ES-I3 (cell line): Measurements from ENCODE around the gene P2RY12.

Source experiments
- H3K36me3 ChIP-seq: 2 replicates; pipeline ENCODE4 v1.6.1; 2013; ENCODE audit warnings: mild to moderate bottlenecking, low read length, control low read depth, moderate library complexity; ENCODE audit not compliant: insufficient read depth
- H3K4me1 ChIP-seq: 2 replicates; pipeline ENCODE4 v1.6.1; 2013; ENCODE audit warnings: mild to moderate bottlenecking, control low read depth, low read length; ENCODE audit not compliant: insufficient read depth
- H3K9ac ChIP-seq: 2 replicates; pipeline ENCODE4 v1.6.1; 2013; ENCODE audit warnings: low read depth, mild to moderate bottlenecking, low read length, moderate library complexity
- H3K9me3 ChIP-seq: 2 replicates; pipeline ENCODE4 v1.6.1; 2013; ENCODE audit warnings: mild to moderate bottlenecking, low read length, moderate library complexity; ENCODE audit not compliant: control insufficient read depth, insufficient read depth

Gene P2RY12

DNA sequence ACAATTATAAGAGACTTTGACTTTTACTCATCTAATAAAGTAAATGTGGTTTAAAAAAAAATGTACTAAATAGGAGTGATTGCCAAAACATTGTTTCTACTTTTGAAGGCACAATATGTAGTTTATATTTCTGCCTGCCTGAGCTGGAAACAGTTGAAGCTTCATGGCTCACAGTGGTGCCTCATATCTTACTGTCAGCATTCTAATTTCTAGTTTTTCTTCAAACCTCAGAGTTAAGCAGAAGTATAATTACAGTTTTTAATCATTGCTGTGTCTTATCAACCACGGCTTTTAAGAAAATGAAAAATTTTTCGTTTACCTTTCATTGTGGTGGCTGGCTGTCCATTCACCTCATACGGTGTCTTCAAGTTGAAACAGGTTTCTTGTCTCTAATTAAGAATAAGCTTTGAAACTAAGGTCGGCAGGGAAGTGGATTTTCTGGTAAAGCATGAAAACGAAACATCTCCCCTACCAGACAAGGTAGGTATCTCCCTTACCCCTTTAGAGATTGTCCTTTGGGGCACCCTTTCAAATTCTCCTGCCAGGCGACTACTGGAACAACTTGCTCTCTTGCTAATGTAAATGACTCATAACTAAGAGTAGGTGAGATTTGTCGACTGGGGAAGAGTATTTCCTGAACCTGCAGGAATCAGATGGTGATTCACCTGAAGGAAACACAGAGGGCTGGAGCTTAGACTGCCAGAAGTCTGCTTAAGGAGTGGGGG lies 68.1 kb downstream of the P2RY12 start, which contains the start of gene GPR87:
TSS of gene GPR87 (minus strand) at position 554 of the 725 bp plus-strand sequence. CDS start 16,720 bp downstream, outside the sequence.
- H3K9ac ChIP-seq: no peak within 1 kb of the TSS

DNA sequence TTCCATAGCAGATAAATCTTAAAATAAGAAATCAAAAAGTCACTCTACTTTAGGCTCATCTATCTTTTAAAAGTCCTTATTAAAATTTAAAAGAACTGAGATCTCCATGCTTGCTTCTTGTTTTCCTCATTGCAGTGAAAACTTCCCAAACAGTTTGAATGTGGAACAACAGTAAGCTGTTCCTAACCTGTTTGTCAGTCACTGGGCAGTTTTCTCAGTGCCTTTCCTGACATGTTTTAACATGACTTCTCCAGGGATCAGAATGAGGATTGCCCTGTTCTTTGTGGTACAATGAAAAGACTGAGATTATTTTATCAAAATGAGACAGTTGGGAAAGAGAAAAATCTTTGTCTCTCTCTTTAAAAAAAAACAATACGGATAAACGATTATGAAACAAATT lies 68.7 kb downstream of the P2RY12 start:
- Histone ChIP-seq H3K4me1 (peaks cover 11% of the 10 kb centered on the region), H3K36me3 (no peaks in the 10 kb centered on the region), H3K9me3 (no peaks in the 10 kb centered on the region), H3K9ac (no peak overlapping the region)

More for the DNA sequence above, 68.1 kb downstream of the P2RY12 start, which contains the start of gene GPR87:
- Histone ChIP-seq H3K4me1 (peaks cover 11% of the 10 kb centered on the region), H3K36me3 (no peaks in the 10 kb centered on the region), H3K9me3 (no peaks in the 10 kb centered on the region)

DNA sequence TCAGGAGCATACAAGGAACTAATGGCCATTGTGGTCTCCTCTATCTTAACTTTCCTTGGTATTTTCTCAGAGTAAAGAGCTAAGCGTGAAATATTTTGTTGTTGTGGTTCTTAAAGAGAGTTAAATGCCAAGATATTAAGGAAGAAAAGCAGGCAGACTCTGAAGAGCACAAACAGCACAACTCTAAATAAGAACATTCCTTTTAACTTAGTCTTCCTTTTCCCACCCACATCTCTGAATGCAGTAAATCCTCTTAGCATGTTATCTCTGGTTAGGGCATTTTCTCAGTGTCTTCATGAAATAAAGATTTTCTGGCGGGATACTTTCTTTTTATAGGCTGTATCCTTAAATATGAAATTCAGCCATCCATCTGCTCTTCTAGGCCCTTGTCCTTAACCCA lies 69.4 kb downstream of the P2RY12 start:
- H3K36me3 ChIP-seq: no peaks in the 10 kb centered on the region
- no peak overlapping the region for H3K9ac ChIP-seq
- H3K9me3 ChIP-seq: no peaks in the 10 kb centered on the region
- H3K4me1 ChIP-seq: peaks cover 11% of the 10 kb centered on the region

DNA sequence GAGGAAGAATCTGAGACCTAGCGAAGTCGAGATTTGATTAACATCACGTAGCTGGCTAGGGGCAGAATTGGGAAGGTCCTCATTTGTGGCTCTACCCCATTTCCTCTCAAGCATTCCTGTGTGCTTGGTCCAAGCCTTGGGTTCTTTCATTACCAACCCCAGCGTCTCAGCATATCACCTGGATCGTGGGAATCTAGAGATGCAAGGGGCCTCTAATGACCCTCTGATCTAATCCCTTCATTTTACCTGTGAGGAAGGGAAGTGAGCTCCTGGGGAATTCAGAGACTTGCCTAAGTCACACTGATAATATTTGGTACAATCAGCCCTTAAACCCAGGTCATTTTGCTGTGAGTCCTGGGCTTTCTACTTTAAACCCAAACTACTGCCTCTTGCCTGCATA lies 70.0 kb downstream of the P2RY12 start:
- Histone ChIP-seq H3K4me1 (peaks cover 11% of the 10 kb centered on the region), H3K9ac (no peak overlapping the region), H3K36me3 (no peaks in the 10 kb centered on the region), H3K9me3 (no peaks in the 10 kb centered on the region)

DNA sequence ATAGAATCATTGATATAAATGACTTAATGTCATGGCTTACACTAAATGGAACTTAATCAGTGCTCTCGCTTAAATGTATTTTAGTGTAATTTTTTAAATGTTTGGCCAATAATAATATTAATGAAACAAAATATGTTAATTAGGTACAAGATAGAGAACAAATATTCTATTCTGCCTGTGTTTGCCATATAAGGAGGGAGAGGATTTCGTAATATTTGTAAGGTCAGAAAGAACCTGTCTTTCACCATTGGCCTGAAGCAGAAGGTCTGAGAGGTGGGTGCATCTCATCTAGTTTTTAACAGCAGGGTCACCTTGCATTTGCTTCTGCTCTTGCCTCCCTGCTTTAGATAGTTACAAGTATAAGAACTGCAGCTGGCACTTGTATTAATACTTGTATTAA lies 70.4 kb downstream of the P2RY12 start:
- Histone ChIP-seq H3K4me1 (peaks cover 11% of the 10 kb centered on the region), H3K9ac (no peak overlapping the region), H3K36me3 (no peaks in the 10 kb centered on the region), H3K9me3 (no peaks in the 10 kb centered on the region)

DNA sequence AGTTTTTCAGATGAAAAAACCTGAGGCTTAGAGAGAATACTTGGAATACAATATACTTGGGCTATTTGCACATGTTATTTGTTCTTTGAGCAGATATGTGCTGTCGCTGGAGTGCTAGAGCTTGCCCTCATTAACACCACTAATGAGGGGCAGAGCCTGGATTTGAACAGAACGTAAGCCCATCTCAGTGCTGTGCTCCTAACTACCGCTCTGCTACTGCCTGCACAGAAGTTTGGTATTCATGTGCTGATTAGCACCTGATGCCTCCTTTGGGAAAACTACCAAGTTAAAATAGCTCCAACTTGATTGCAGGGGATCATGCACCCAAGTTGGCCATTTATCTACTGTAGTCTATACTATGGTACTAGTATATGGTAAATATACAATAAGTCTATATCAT lies 71.6 kb downstream of the P2RY12 start:
- Histone ChIP-seq H3K4me1 (peaks cover 11% of the 10 kb centered on the region), H3K9ac (no peak overlapping the region), H3K36me3 (no peaks in the 10 kb centered on the region), H3K9me3 (no peaks in the 10 kb centered on the region)

DNA sequence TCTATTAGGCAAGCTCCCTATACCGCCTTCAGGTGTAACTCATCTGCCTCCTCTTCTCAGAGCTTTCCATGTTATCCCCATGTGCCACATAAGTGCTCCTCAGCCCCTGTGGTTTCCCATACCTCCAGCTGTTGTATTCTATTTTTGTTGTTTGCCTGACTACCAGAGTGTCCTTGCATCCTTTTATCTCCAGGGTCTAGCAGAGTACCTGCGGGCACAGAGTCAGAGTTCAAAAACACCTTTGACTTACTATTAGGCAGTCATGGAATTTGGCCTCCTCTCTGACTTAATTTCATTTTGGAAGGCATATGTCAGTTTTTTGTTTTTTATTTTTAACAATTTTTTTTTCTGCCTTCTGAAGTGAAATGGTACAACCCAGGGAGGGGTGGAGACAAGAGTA lies 75.0 kb downstream of the P2RY12 start:
- no peak overlapping the region for H3K9ac ChIP-seq
- no peaks in the 10 kb centered on the region for H3K9me3 ChIP-seq
- H3K4me1 ChIP-seq: peaks cover 25% of the 10 kb centered on the region
- H3K36me3 ChIP-seq: no peaks in the 10 kb centered on the region

DNA sequence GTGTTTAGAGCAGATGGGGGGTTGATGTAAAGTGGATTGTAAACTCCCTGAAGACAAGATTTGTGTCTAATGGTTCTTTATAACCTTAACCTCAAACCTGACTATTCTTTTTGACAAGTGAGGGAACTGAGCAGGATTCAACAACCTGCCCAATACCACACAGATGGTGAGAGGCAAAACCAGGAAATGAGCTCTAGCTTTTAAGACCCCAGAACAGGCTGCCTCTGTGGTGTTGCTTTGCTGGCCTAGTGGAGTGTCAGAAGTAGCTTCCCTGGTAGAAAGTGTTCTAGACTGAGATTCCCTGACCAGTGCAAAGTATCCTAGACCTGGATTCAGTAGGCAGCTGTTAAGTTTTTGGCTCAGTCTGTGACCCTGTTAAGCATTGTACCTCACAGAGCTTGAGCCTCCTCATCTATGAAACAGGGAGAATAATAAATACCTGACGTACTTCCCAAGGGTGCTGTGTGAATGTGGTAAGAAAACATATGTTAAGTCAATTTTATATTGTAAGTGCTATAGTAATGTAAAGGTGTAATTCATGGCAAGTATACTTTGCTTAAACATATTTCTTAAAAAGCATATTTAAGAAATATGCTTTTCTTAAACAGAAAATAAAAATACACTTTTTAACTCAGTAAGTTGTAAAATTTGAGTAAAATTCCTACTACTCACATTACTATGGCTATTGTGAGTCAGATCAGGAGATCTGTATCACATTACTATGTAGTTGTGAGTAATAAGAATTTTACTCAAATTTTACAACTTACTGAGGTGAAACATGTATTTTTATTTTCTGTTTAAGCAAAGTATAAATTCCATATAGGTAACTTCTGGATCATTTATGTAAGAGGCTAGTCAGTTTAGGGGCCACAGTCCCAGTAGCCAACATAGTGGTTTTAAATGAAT lies 76.7 kb downstream of the P2RY12 start:
- Histone ChIP-seq H3K4me1 (peaks cover 26% of the 10 kb centered on the region), H3K9me3 (no peaks in the 10 kb centered on the region), H3K36me3 (no peaks in the 10 kb centered on the region), H3K9ac (no peak overlapping the region)

DNA sequence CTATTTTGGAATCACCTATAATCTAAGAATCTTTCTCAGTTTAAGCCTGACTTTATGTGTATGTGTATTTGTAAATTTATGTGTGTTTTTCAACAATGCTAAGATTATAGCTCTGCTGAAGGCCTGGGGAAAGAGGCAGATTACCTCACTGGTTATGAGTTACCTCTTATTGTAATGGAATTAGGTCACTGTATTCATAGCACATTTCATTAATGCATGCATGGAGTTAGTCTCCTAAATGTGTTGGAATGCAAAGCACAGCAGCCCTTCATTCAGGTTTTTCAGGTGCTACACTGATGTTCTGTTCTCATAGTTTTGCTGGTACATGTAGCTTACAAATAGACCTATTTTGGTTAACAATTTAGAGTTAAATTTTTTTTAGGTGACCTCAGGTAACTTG lies 77.4 kb downstream of the P2RY12 start:
- Histone ChIP-seq H3K4me1 (peaks cover 26% of the 10 kb centered on the region), H3K9me3 (no peaks in the 10 kb centered on the region), H3K36me3 (no peaks in the 10 kb centered on the region), H3K9ac (no peak overlapping the region)

DNA sequence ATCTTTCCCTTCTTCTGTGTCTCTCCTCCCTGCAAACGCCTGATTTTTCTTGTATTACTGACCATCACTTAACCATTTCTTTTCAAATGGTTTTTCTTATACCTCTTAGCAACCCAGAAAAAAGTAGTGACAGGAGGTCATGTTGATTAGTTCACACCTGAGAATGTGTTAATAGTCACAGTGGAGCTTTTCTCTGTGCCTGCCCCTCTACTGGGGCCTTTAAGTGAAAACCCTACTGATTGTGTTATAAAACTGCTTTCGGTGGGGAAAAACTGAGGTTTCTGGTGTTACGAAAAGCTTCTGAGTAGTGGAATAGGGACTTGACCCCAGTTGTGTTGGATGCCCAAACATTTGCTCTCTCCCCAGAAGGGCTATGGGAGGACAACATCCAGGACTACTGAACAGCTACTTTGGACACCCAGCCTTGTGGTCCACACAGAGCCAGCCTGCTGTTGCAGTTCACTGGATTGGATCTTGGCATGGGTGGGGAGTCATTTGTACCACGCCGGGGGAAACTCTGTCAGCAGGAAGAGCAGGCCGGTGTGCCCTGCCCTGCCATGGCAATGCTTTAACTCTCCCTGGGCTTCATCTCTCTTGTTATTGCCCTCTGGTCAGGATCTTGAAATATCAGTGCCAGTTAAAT lies 78.3 kb downstream of the P2RY12 start:
- no peak overlapping the region for H3K9ac ChIP-seq
- peaks cover 26% of the 10 kb centered on the region for H3K4me1 ChIP-seq
- no peaks in the 10 kb centered on the region for H3K36me3 ChIP-seq
- no peaks in the 10 kb centered on the region for H3K9me3 ChIP-seq

DNA sequence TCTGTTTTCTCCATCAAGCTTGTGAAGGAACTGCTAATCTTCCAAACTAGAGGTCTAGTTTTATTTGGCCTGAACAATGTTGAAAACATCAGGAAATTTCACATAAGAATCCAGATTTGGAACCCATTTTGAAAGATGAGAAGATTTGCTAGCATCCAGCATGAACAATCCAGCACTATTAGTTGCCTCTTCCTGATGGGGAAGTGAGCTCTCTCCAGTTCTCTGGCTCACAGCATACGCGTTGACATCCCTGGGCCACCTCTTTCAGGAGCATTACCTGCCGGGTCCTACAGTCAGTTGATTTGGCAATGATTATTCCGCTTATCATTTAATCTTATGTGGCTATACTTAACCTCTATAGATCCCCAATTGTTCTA lies 78.8 kb downstream of the P2RY12 start:
- no peak overlapping the region for H3K9ac ChIP-seq
- H3K4me1 ChIP-seq: peaks cover 26% of the 10 kb centered on the region
- no peaks in the 10 kb centered on the region for H3K9me3 ChIP-seq
- no peaks in the 10 kb centered on the region for H3K36me3 ChIP-seq

DNA sequence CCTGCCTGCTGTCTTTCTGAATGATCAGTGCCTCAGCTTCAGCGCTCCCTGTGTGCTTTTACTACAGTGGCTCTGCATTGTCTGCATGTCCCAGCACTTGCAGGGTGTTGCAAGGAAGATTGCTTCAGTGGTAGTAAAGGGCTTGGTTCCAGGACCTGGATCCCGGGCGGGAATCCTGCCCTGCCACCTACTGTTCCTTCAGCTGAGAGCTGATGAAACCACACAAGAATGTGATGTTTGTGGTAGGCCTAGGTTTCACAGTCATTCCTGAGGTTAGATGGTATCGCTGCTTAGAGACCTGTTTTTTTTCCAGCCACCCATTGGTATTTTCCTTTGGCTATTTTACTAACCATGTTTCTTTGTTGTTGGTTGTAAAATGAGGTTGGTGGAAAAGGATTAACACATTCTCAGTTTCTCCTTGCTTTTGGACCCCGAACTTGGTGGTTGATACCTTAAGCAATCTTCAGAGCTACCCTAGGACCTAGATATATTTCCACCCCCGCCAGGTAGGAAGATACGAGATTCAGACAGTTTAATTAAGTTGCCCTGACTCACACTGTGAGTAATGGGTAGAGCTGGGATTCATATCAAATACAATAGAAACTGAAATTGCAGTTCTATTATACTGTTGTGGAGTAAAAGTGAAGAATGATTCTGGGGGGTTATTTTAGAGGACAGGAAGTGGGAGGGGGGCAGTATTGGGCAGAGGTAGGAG lies 79.3 kb downstream of the P2RY12 start:
- Histone ChIP-seq H3K9me3 (no peaks in the 10 kb centered on the region), H3K4me1 (peaks cover 26% of the 10 kb centered on the region), H3K9ac (no peak overlapping the region), H3K36me3 (no peaks in the 10 kb centered on the region)

DNA sequence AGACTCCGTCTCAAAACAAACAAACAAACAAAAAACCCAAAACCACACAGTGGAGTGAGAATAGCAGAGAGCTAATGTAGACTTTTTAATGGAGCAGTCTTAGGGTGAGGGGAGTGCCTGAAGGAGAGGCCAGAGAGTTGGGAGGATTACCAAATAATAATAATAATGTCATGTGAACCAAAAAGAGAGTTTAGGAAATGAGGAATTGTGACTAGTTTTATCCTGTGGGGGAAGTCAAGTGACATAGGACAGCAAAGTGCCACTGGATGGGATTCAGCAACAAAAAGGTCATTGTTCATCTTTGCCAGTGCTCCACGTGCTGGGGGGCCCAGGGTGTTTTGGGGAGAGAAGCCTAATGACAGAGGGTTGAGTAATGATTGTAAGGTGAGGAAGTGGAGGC lies 80.8 kb downstream of the P2RY12 start:
- Histone ChIP-seq H3K9ac (no peak overlapping the region), H3K4me1 (peaks cover 26% of the 10 kb centered on the region), H3K36me3 (no peaks in the 10 kb centered on the region), H3K9me3 (no peaks in the 10 kb centered on the region)

DNA sequence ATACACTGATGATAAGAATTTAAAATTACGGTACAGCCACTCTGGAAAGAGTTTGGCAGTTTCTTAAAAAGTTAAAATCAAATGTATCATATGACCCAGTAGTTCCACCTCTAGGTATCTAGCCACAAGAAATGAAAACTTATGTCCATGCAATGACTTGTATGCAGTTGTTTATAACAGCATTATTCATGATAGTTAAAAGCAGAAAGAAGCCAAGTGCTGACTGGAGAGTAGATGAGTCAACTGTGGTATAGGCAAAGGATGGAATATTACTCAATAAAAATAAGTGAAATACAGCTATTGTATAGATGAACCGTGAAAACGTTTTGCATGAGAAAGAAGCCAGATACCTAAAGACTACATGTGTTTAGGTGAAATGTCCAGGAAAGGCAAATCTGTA lies 82.8 kb downstream of the P2RY12 start:
- Histone ChIP-seq H3K4me1 (peaks cover 21% of the 10 kb centered on the region), H3K36me3 (no peaks in the 10 kb centered on the region), H3K9me3 (no peaks in the 10 kb centered on the region), H3K9ac (no peak overlapping the region)
